GM19467 (cell line): Measurements from ENCODE around the gene CD3E.

Experiments
- ATAC-seq: cut with Tn5 transposase; IDR thresholded peaks from one replicate; pipeline ENCODE4 v1.9.1; 2021; ENCODE audit warnings: mild to moderate bottlenecking, moderate library complexity; ENCODE audit not compliant: unreplicated experiment

Gene CD3E

GRCh38 chr11:118304568-118305248, at the start of gene CD3E:
CD3E (plus strand) TSS chr11:118304730; CDS start chr11:118304953, 223 bp downstream.
- ATAC-seq, result no peak

GRCh38 chr11:118258410-118258809, 46.1 kb upstream of the CD3E start:
- no peak for ATAC-seq

GRCh38 chr11:118259138-118259537, 45.4 kb upstream of the CD3E start:
- no peak for ATAC-seq

GRCh38 chr11:118260353-118260752, 44.2 kb upstream of the CD3E start:
- no peak for ATAC-seq

GRCh38 chr11:118263112-118263511, 41.4 kb upstream of the CD3E start:
- no peak for ATAC-seq

GRCh38 chr11:118263695-118264568, 40.6 kb upstream of the CD3E start, which contains the start of gene MPZL2:
MPZL2 (minus strand) TSS chr11:118264297; CDS start chr11:118264153, 144 bp downstream.
- no peak for ATAC-seq

- no peak for ATAC-seq
These were observed 39.7 kb upstream of the CD3E start for GRCh38 chr11:118264569-118265465.

- no peak for ATAC-seq
These were observed 38.6 kb upstream of the CD3E start for GRCh38 chr11:118265954-118266353.

GRCh38 chr11:118267486-118267885, 37.0 kb upstream of the CD3E start:
- no peak for ATAC-seq

- ATAC-seq, result no peak
These were observed 32.5 kb upstream of the CD3E start for GRCh38 chr11:118272001-118272400.

GRCh38 chr11:118274186-118274585, 30.3 kb upstream of the CD3E start:
- no peak for ATAC-seq

GRCh38 chr11:118275176-118275575, 29.4 kb upstream of the CD3E start:
- ATAC-seq, result no peak

GRCh38 chr11:118276422-118276821, 28.1 kb upstream of the CD3E start:
- ATAC-seq, result no peak

GRCh38 chr11:118277312-118277711, 27.2 kb upstream of the CD3E start:
- no peak for ATAC-seq

- ATAC-seq, result no peak
These were observed 23.2 kb upstream of the CD3E start for GRCh38 chr11:118281284-118281683.

GRCh38 chr11:118282606-118283005, 21.9 kb upstream of the CD3E start:
- ATAC-seq, result no peak

- ATAC-seq, result no peak
These were observed 21.4 kb upstream of the CD3E start for GRCh38 chr11:118283037-118283636.

- no peak for ATAC-seq
These were observed 20.7 kb upstream of the CD3E start for GRCh38 chr11:118283756-118284350.

GRCh38 chr11:118286545-118286944, 18.0 kb upstream of the CD3E start:
- no peak for ATAC-seq

GRCh38 chr11:118287006-118287405, 17.5 kb upstream of the CD3E start:
- ATAC-seq, result no peak
